COR-L47 (cell line): ENCODE data around the gene TBL1X.

Experiments used
- DNase-seq: peaks from one replicate; lab custom pipeline; 2025; lab: John Stamatoyannopoulos, UW

The TBL1X gene

GRCh38 chrX:9628779-9629493 is 164.1 kb downstream of the TBL1X start:
- no peak for DNase-seq

DNA sequence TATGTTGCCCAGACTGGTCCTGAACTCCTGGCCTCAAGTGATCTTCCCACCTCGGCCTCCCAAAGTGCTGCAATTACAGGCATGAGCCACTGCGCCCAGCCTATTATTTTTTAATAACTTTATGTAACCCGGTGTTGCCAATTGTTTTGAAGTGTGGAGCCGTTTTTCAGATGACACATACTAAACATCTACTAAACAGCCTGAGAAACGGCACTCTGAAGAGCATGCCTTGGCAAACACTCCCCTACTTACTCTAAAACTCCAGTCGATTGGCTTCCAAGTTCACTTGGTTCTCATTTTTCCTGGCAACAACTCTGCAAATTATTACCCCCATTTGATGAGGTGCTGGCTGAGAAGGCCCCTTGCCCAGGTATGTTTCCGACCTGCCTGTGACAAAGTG is 169.7 kb downstream of the TBL1X start:
- no peak for DNase-seq

- DNase-seq: no peak
These were observed 170.5 kb downstream of the TBL1X start for GRCh38 chrX:9635368-9635767.

- DNase-seq: no peak
These were observed 170.9 kb downstream of the TBL1X start for GRCh38 chrX:9635803-9636202.

DNA sequence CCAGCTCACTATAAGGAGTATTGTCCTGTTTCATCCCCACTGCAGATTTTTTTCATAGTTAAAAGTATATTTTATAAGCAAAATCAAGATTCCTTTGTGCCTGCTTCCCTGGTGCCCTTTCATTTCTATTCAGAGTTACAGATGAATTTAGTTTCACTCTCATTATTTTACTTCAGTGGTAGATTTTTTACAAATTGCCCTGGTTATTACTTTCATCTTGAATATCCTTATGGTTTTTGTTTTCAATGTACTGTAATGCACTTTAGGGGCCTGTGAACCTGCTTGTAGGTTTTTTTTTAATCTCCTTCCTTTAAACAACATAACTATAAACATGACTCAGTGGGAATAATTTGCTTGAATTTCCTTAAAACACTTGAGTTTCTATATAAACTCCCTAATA is 174.0 kb downstream of the TBL1X start:
- no peak for DNase-seq

DNA sequence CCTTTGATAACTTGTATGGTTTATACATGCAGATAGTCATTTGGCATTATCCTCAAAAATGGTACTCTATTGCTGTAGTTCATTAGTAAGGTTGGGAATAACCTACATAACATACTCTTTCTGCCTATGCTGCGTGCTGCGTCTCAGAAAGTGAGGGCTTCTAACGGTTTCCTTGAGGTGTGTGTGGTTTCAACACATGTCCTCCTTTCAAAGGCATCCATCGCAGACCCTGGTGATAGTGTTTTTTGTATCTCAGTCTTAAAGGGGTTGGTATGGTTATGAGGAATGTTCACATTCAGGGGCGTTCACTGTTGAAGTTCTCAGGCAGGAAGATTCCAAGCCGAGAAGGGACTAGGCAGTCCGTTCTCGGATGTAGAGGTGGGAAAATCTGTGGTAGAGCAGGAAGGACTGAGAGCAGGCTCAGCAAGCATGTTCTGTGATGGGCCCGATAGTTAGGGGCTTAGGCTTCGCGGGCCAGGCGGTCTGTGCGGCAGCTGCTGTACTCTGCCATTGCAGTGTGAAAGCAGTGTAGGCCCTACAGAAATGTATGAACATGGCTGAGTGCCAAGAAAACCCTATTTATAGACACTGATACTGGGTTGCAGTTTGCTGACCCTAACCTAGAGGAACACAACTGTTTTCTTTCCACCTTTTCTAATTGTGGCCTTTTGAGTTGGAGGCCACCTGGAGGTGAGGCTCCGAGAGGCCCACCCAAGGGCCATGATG is 177.6 kb downstream of the TBL1X start:
- no peak for DNase-seq

DNA sequence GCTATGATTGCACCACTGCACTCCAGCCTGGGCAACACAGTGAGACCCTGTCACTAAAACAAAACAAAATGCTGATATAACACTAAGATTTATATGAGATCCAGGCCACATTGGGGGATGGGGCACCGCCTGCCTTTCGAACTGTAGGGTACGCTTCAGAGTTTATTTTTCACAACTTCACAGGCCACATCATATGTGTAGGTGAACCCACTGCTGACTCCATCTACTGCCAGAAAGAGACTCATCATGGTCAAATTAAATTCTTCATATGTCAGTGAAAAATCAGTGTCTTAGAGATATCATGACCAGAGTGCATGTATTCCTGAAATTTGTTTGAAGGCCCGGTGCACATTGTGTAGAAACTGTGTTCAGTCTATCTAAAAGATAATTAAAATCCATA is 178.9 kb downstream of the TBL1X start:
- no peak for DNase-seq

- no peak for DNase-seq
These were observed 179.5 kb downstream of the TBL1X start for GRCh38 chrX:9644335-9644734.

DNA sequence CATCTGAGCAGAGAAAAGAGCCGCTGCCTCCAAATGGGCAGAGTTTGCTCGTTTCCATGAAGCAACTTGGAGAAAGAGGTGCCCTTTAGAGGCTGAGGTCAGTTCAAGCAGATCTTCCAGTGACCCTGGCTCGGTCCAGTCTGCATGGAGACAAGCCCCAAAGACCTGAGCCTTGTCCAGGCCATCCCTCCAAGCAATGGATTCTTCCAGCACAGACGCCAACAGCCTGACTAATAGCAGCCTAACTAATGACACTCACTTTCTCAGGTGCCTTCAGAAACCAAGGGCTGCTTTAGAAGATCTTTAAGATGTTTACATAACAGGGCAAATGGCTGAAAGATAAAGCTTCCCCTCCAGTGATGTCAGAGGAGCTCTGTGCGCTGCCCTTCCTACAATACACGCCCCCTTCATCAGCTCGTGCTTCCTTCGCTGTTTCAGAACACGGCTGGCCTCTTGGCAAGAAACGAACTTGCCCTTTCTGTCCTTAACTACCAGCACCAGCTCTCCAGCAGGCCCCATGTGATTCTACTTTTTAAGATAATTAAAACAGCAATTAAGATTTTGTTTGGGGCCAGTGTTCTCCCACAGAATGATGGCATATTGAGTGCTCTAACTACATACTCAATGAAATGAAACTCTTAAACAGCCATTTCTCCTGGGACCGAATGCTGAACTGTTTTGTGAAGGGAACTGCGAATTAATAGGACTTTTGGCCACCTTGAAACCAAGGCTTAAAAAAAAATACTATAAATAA is 181.8 kb downstream of the TBL1X start:
- no peak for DNase-seq

GRCh38 chrX:9647431-9647830 is 182.6 kb downstream of the TBL1X start:
- no peak for DNase-seq

GRCh38 chrX:9650091-9650490 is 185.2 kb downstream of the TBL1X start:
- DNase-seq: no peak

GRCh38 chrX:9651737-9652136 is 186.9 kb downstream of the TBL1X start:
- no peak for DNase-seq

- DNase-seq: no peak
These were observed 190.1 kb downstream of the TBL1X start for GRCh38 chrX:9654929-9655328.

GRCh38 chrX:9656277-9656676 is 191.4 kb downstream of the TBL1X start:
- DNase-seq: peak; percentile 59

- no peak for DNase-seq
These were observed 192.0 kb downstream of the TBL1X start for GRCh38 chrX:9656871-9657270.

- DNase-seq: no peak
These were observed 192.9 kb downstream of the TBL1X start for GRCh38 chrX:9657590-9658256.

GRCh38 chrX:9658409-9658808 is 193.6 kb downstream of the TBL1X start:
- no peak for DNase-seq

DNA sequence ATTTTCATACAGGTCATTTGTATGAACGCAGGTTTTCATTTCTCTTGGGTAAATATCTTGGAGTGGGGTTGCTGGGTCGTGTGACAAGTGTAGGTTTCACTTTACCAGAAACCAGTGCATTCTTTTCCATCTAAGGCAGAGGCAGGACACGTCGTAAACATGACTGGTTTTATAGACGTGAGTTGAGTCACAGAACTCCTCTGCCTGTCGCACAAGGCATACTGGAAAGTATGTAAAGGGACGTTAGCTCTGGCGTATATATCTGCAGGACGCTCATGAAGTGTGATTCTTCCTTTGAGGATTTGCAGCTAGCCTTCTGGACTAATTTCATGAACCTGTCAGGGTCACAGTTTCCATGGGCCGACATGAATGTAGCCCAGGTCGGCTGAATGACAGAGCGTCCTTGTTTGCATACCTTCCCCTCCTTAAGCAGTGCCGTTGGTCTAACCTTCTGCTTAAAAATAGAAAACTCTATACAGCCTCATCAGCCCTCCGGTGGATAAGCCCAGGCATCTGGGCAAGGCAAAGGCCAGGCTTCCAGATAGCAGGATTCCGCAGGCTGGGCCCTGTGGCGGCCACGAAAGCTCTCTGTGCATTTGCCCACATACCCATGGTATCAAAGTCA is 194.8 kb downstream of the TBL1X start:
- no peak for DNase-seq

GRCh38 chrX:9662148-9662547 is 197.3 kb downstream of the TBL1X start:
- DNase-seq: no peak

- DNase-seq: no peak
These were observed 198.4 kb downstream of the TBL1X start for GRCh38 chrX:9663216-9663615.

GRCh38 chrX:9664224-9664623 is 199.4 kb downstream of the TBL1X start:
- no peak for DNase-seq

DNA sequence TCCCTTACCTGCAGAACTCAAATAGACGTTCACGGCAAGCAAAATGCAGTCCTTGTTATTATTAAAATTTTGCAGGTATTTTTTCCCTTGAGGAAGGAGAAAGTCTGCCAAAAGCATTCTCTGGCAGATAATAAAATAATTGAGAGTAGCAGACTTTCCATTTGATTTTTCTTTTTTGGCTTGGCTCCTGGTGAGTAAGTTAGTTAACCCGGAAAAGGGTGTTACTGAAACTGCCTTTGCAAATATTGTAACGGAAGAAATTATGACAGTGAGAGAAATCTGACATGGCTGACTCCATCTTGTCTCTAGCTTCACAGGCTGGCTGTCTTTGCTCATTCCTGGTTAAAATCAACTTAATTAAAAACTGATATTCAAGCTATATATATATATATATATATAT is 200.3 kb downstream of the TBL1X start:
- DNase-seq: no peak
